Measurements from ENCODE around the gene SOCS6. TPM values are rescaled to one million over a fixed set of nuclear protein-coding genes. Genes with fewer than 3 reads are reported as not detected.
A peak's percentile ranks its signal among the peaks of the same experiment; 100 is the strongest.
"Not testable (repeated sequence)": the region's sequence is repeated elsewhere in the genome, so short reads cannot be mapped to it uniquely, and the experiment has no call there.

The SOCS6 gene
- total RNA-seq, 1 donor from 2014 or later = 12.3 TPM

GRCh38 chr18:70355620-70356385, 67.0 kb downstream of the SOCS6 start:
- TF ChIP-seq, protein P1, sequence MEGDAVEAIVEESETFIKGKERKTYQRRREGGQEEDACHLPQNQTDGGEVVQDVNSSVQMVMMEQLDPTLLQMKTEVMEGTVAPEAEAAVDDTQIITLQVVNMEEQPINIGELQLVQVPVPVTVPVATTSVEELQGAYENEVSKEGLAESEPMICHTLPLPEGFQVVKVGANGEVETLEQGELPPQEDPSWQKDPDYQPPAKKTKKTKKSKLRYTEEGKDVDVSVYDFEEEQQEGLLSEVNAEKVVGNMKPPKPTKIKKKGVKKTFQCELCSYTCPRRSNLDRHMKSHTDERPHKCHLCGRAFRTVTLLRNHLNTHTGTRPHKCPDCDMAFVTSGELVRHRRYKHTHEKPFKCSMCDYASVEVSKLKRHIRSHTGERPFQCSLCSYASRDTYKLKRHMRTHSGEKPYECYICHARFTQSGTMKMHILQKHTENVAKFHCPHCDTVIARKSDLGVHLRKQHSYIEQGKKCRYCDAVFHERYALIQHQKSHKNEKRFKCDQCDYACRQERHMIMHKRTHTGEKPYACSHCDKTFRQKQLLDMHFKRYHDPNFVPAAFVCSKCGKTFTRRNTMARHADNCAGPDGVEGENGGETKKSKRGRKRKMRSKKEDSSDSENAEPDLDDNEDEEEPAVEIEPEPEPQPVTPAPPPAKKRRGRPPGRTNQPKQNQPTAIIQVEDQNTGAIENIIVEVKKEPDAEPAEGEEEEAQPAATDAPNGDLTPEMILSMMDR (conservative IDR thresholded peaks at IDR 0.05; ENCODE audit: low read depth, low read length) = no peak
- no peak for DNase-seq (ENCODE audit: low read depth)
- H3K4me3 ChIP-seq (ENCODE audit: low read depth, low read length) = no peak overlapping the region

DNA sequence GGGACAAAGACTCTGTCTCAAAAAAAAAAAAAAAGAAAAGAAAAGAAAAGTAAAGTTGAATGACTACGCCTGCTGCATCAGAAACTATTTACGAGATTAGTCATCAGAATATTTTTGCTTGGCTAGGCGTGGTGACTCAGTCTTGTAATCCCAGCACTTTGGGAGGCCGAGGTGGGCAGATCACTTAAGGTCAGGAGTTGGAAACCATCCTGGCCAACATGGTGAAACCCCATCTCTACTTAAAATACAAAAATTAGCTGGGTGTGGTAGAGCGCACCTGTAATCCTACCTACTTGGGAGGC, 69.2 kb downstream of the SOCS6 start:
- DNase-seq (ENCODE audit: low read depth) = peak; percentile 59

GRCh38 chr18:70359071-70359470, 70.2 kb downstream of the SOCS6 start:
- DNase-seq (ENCODE audit: low read depth) = no peak
- TF ChIP-seq, protein P1 (conservative IDR thresholded peaks at IDR 0.05; ENCODE audit: low read depth, low read length) = no peak
- no peak overlapping the region for H3K4me3 ChIP-seq (ENCODE audit: low read depth, low read length)

More for the DNA sequence above, 69.2 kb downstream of the SOCS6 start:
- not testable (repeated sequence) for H3K4me3 ChIP-seq (ENCODE audit: low read depth, low read length)

GRCh38 chr18:70362258-70362657, 73.4 kb downstream of the SOCS6 start:
- TF ChIP-seq, protein P1 (conservative IDR thresholded peaks at IDR 0.05; ENCODE audit: low read depth, low read length) = no peak
- DNase-seq (ENCODE audit: low read depth) = no peak
- H3K4me3 ChIP-seq (ENCODE audit: low read depth, low read length) = no peak overlapping the region

- peak; percentile 52 for DNase-seq (ENCODE audit: low read depth)
- TF ChIP-seq, protein P1 (conservative IDR thresholded peaks at IDR 0.05; ENCODE audit: low read depth, low read length) = no peak
Measured at GRCh38 chr18:70363861-70364260, 75.0 kb downstream of the SOCS6 start.

GRCh38 chr18:70365361-70365760, 76.5 kb downstream of the SOCS6 start:
- TF ChIP-seq, protein P1 (conservative IDR thresholded peaks at IDR 0.05; ENCODE audit: low read depth, low read length) = no peak
- DNase-seq (ENCODE audit: low read depth) = no peak
- H3K4me3 ChIP-seq (ENCODE audit: low read depth, low read length) = no peak overlapping the region

More at GRCh38 chr18:70363861-70364260, 75.0 kb downstream of the SOCS6 start:
- no peak overlapping the region for H3K4me3 ChIP-seq (ENCODE audit: low read depth, low read length)

- H3K4me3 ChIP-seq (ENCODE audit: low read depth, low read length) = no peak overlapping the region
- TF ChIP-seq, protein P1 (conservative IDR thresholded peaks at IDR 0.05; ENCODE audit: low read depth, low read length) = no peak
- no peak for DNase-seq (ENCODE audit: low read depth)
Measured at GRCh38 chr18:70366174-70366573, 77.3 kb downstream of the SOCS6 start.

All from epithelial cell of proximal tubule (primary cell).